D721Med (cell line): Measurements from ENCODE around the gene SLC10A6.

Experiments used
- DNase-seq: peaks from one replicate; pipeline ENCODE4 v3.0.0; 2011; ENCODE audit warnings: low spot score; ENCODE audit not compliant: insufficient read length
- FAIRE-seq: peaks from 2 replicates; lab custom pipeline; 2011; peaks lifted over from hg19 to GRCh38; lab: Jason Lieb, UNC
- CTCF ChIP-seq: IDR thresholded peaks from 2 replicates; pipeline ENCODE4 v1.5.1; 2012; ENCODE audit warnings: mild to moderate bottlenecking, control low read depth; ENCODE audit not compliant: insufficient read depth; ENCODE audit errors: missing control alignments

SLC10A6 gene

GRCh38 chr4:86788826-86789225, 60.4 kb downstream of the SLC10A6 start:
- no peak for TF ChIP-seq CTCF
- FAIRE-seq (no peak), DNase-seq (no peak)

GRCh38 chr4:86778175-86778574, 71.0 kb downstream of the SLC10A6 start:
- no peak for TF ChIP-seq CTCF
- FAIRE-seq (no peak), DNase-seq (no peak)

GRCh38 chr4:86775061-86775460, 74.1 kb downstream of the SLC10A6 start:
- no peak for TF ChIP-seq CTCF
- DNase-seq: no peak
- FAIRE-seq: no peak
